Panc1 (cell line): ENCODE data around the gene PRLR.

Experiments used
- CTCF ChIP-seq: fragments of 450-650 bp; IDR thresholded peaks from 2 replicates; pipeline ENCODE4 v1.5.1; 2017; ENCODE audit warnings: mild to moderate bottlenecking
- POLR2AphosphoS5 ChIP-seq: IDR thresholded peaks from 2 replicates; pipeline ENCODE4 v1.6.1; 2012; ENCODE audit warnings: mild to moderate bottlenecking, low read depth, low read length, moderate library complexity
- SIN3A ChIP-seq: IDR thresholded peaks from 2 replicates; pipeline ENCODE4 v1.6.1; 2012; ENCODE audit warnings: low read depth, mild to moderate bottlenecking, low read length, moderate library complexity, borderline replicate concordance; ENCODE audit not compliant: insufficient read depth
- TCF7L2 ChIP-seq: IDR thresholded peaks from 2 replicates; pipeline ENCODE4 v1.6.1; 2011; ENCODE audit warnings: mild to moderate bottlenecking, low read depth, low read length, inconsistent platforms
- TF ChIP-seq, protein P1 (sequence below), 2 experiments: IDR thresholded peaks; 2 replicates each; pipeline ENCODE4 v1.6.1; 2011 to 2012; ENCODE audit warnings: low read depth in 2 of 2, control low read depth in 1 of 2, low read length in 1 of 2, mild to moderate bottlenecking in 1 of 2, moderate library complexity in 1 of 2; ENCODE audit not compliant: insufficient read depth in 1 of 2

GRCh38 chr5:35248843-35249780 lies 18.8 kb upstream of the PRLR start:
- no peak for TF ChIP-seq CTCF
- TF ChIP-seq POLR2AphosphoS5, result no peak
- no peak for TF ChIP-seq SIN3A
- TF ChIP-seq, protein P1, sequence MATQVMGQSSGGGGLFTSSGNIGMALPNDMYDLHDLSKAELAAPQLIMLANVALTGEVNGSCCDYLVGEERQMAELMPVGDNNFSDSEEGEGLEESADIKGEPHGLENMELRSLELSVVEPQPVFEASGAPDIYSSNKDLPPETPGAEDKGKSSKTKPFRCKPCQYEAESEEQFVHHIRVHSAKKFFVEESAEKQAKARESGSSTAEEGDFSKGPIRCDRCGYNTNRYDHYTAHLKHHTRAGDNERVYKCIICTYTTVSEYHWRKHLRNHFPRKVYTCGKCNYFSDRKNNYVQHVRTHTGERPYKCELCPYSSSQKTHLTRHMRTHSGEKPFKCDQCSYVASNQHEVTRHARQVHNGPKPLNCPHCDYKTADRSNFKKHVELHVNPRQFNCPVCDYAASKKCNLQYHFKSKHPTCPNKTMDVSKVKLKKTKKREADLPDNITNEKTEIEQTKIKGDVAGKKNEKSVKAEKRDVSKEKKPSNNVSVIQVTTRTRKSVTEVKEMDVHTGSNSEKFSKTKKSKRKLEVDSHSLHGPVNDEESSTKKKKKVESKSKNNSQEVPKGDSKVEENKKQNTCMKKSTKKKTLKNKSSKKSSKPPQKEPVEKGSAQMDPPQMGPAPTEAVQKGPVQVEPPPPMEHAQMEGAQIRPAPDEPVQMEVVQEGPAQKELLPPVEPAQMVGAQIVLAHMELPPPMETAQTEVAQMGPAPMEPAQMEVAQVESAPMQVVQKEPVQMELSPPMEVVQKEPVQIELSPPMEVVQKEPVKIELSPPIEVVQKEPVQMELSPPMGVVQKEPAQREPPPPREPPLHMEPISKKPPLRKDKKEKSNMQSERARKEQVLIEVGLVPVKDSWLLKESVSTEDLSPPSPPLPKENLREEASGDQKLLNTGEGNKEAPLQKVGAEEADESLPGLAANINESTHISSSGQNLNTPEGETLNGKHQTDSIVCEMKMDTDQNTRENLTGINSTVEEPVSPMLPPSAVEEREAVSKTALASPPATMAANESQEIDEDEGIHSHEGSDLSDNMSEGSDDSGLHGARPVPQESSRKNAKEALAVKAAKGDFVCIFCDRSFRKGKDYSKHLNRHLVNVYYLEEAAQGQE (IDR thresholded peaks at IDR 0.05; ENCODE audit: insufficient read depth in 1 of 2, low read depth in 2 of 2, low read length in 1 of 2), result no peak
- TF ChIP-seq TCF7L2, result no peak
